Astrocyte of the cerebellum (primary cell): ENCODE measurements around the gene MEF2C.
"Not testable (repeated sequence)": the region's sequence is repeated elsewhere in the genome, so short reads cannot be mapped to it uniquely, and the experiment has no call there.

Experiments used
- DNase-seq: peaks from one replicate; pipeline ENCODE4 v3.0.0-alpha.2; 2011; ENCODE audit warnings: low read depth
- H3K4me3 ChIP-seq: 2 replicates; pipeline ENCODE4 v1.5.1; 2011; ENCODE audit warnings: mild to moderate bottlenecking, low read depth, low read length, moderate library complexity
- CTCF ChIP-seq: IDR thresholded peaks from 2 replicates; pipeline ENCODE4 v1.5.1; 2012; ENCODE audit warnings: low read length, low read depth, moderate library complexity, mild to moderate bottlenecking; ENCODE audit errors: missing control alignments
- in situ Hi-C: cut with HindIII; loops from 2 replicates; pipeline ENCODE4 v1.10.0; 2017; ENCODE audit warnings: low sequenced_read_pairs

MEF2C gene

GRCh38 chr5:88924330-88924657 is 41.3 kb upstream of the MEF2C start:
- in situ Hi-C loops, result no loop called here
- no peak for DNase-seq
- TF ChIP-seq CTCF, result no peak
- H3K4me3 ChIP-seq, result no peak overlapping the region

GRCh38 chr5:88923623-88924329 is 40.8 kb upstream of the MEF2C start:
- no peak for DNase-seq
- in situ Hi-C loops, result no loop called here
- H3K4me3 ChIP-seq, result no peak overlapping the region
- TF ChIP-seq CTCF, result no peak

DNA sequence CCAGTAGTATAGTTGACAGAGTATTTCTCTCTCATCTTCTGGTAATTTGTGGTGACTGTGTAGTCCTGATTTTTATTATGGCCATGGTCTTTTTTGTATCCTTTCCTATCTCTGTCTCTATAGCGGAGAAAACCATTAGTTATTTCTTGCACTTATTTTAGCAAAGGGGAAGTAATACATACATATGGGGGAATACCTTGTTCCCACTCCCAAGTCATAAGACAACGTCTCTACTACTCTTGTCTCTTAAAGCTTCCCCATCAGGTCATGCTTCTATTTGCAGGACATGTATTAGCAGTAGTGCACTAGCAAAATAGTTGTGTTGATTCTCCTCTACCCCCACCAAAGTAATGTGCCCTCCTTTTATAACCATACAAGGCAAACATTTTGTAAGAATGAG is 29.8 kb upstream of the MEF2C start:
- DNase-seq, in situ Hi-C loops, H3K4me3 ChIP-seq: not testable (repeated sequence)

DNA sequence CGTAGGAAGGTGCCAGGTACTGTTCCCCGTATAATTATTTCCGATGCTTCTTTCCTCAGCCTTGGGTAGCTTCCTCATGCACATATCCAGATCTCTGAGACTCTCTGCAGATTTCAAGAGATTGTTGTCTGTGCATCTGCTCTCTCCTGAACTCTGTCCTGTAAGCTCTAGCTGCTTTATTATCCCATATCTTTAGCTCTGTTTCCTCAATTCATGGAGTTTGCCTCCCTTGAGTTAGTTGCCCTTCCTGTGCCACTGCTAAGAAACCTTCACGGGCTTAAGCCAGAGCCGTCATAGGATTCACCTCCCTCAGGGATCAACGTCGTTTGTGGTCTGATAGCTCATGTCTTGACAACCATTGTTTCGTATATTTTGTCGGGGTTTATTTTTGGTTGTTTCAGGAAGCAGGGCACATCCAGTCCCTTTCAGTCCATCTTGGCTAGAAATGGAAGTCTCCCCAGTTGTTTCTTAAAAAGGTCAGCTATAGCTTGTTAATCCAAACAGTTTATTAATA is 28.1 kb upstream of the MEF2C start:
- DNase-seq, H3K4me3 ChIP-seq, in situ Hi-C loops: not testable (repeated sequence)

GRCh38 chr5:88904478-88904877 is 21.5 kb upstream of the MEF2C start:
- in situ Hi-C loops, H3K4me3 ChIP-seq, DNase-seq: not testable (repeated sequence)

- H3K4me3 ChIP-seq, DNase-seq, in situ Hi-C loops: not testable (repeated sequence)
These were observed 21.0 kb upstream of the MEF2C start for GRCh38 chr5:88903966-88904365.

DNA sequence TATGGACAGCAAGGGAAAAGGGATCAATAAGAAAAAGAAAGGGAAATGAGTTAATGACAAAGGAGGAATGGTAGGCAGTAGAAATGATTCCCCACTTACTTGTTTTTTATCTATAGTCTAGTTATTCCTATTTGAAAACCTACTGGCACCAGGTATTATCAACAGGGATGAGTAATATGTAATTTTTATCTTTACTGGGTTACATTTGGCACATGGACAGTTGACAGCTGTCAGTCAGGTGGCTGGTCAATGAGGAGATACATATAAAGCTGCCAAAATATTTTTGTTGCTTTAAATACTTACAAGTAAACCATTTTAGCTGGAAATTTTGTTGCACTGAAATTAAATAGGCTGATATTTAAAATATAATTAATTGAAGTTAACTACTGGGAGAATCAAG is 18.1 kb upstream of the MEF2C start:
- DNase-seq, in situ Hi-C loops, H3K4me3 ChIP-seq: not testable (repeated sequence)

- no peak for DNase-seq
- TF ChIP-seq CTCF, result no peak
- no peak overlapping the region for H3K4me3 ChIP-seq
- in situ Hi-C loops, result no loop called here
These were observed 16.2 kb upstream of the MEF2C start for GRCh38 chr5:88899096-88899737.

DNA sequence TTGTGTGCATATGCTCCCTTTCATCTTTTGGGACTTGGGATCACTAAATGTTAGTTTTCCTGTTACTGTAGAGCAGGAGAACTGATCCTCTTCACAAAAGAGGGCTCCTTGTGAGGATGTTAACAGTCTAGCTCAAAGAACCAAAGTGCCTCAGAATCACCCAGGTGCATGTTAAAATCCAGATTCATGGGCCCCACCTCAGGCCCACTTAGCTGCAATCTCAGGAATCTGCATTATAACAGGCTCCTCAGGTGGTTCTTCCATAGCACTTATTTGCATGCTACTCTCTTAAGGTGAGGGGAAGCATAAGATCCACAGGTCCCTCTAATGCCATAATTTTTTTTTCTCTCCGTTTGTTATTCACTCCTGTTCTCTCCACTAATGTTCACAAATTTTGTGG is 14.8 kb upstream of the MEF2C start:
- no peak for TF ChIP-seq CTCF
- in situ Hi-C loops, result no loop called here
- no peak overlapping the region for H3K4me3 ChIP-seq
- DNase-seq, result no peak
